CD14-positive monocyte (primary cell): ENCODE data around the gene GLS. TPM values are rescaled to one million over a fixed set of nuclear protein-coding genes. Genes with fewer than 3 reads are reported as not detected.
"Not testable (repeated sequence)": the region's sequence is repeated elsewhere in the genome, so short reads cannot be mapped to it uniquely, and the experiment has no call there.

Source experiments
- DNase-seq, 3 donors: peaks; one replicate each; pipeline ENCODE4 v3.0.0-alpha.2; 2011 to 2022
- H2AFZ ChIP-seq: 2 replicates; pipeline ENCODE4 v1.6.0; 2012; ENCODE audit warnings: mild to moderate bottlenecking, low read depth, low read length, inconsistent platforms; ENCODE audit not compliant: insufficient read depth, poor library complexity, severe bottlenecking
- H3K27ac ChIP-seq, 2 donors: 1 replicate in 1 of 2; 2 replicates in 1 of 2; pipeline ENCODE4 v1.5.1; 2012 to 2013; ENCODE audit warnings: low read length in 2 of 2, control low read depth in 1 of 2, inconsistent platforms in 1 of 2, low read depth in 1 of 2, mild to moderate bottlenecking in 1 of 2
- H3K27me3 ChIP-seq, 2 donors: one replicate each; pipeline versions ENCODE4 v1.6.0 to v1.6.1; 2011 to 2013; ENCODE audit warnings: low read length in 2 of 2; ENCODE audit not compliant: control insufficient read depth in 2 of 2, insufficient read depth in 2 of 2
- H3K36me3 ChIP-seq, 2 donors: replicated peaks in 1 of 2; 1 replicate in 1 of 2; 2 replicates in 1 of 2; pipeline versions ENCODE4 v1.5.1 to v1.6.1; 2012 to 2013; ENCODE audit warnings: low read length in 2 of 2, control low read depth in 1 of 2, inconsistent platforms in 1 of 2, mild to moderate bottlenecking in 1 of 2; ENCODE audit not compliant: insufficient read depth in 2 of 2, control insufficient read depth in 1 of 2
- H3K4me1 ChIP-seq, 2 donors: 1 replicate in 1 of 2; 2 replicates in 1 of 2; pipeline versions ENCODE4 v1.5.1 to v1.6.1; 2012 to 2013; ENCODE audit warnings: low read length in 2 of 2, control low read depth in 1 of 2, inconsistent platforms in 1 of 2, mild to moderate bottlenecking in 1 of 2, moderate library complexity in 1 of 2; ENCODE audit not compliant: insufficient read depth in 2 of 2, control insufficient read depth in 1 of 2
- H3K4me2 ChIP-seq: replicated peaks from 2 replicates; pipeline ENCODE3; 2012; ENCODE audit warnings: low read length, moderate library complexity, mild to moderate bottlenecking; ENCODE audit not compliant: poor library complexity, severe bottlenecking; ENCODE audit errors: extremely low read depth
- H3K4me3 ChIP-seq, 3 experiments: fragments of 200-600 bp in 1 of 3; sonication (generic) in 1 of 3; replicated peaks in 1 of 3; 1 replicate in 2 of 3; 2 replicates in 1 of 3; pipeline ENCODE4 v1.5.1; 2011 to 2013; ENCODE audit warnings: low read length in 3 of 3, mild to moderate bottlenecking in 3 of 3, control low read depth in 2 of 3, low read depth in 2 of 3, inconsistent platforms in 1 of 3, moderate library complexity in 1 of 3
- H3K79me2 ChIP-seq: 2 replicates; pipeline ENCODE4 v1.6.0; 2012; ENCODE audit warnings: mild to moderate bottlenecking, control low read depth, inconsistent platforms, low read length, moderate library complexity; ENCODE audit not compliant: insufficient read depth
- H3K9ac ChIP-seq: 2 replicates; pipeline ENCODE4 v1.6.0; 2017; ENCODE audit warnings: low read length, mild to moderate bottlenecking; ENCODE audit not compliant: insufficient read depth, poor library complexity, severe bottlenecking
- H3K9me3 ChIP-seq, 2 donors: replicated peaks in 1 of 2; 1 replicate in 1 of 2; 2 replicates in 1 of 2; pipeline versions ENCODE4 v1.5.1 to v1.6.1; 2012 to 2013; ENCODE audit warnings: low read length in 2 of 2, control low read depth in 1 of 2; ENCODE audit not compliant: control insufficient read depth in 1 of 2, insufficient read depth in 1 of 2
- H4K20me1 ChIP-seq: 2 replicates; pipeline ENCODE4 v1.6.0; 2012; ENCODE audit warnings: mild to moderate bottlenecking, low read length, control low read depth, moderate library complexity; ENCODE audit not compliant: insufficient read depth
- H3K27ac Mint-ChIP-seq, 7 donors: one replicate each; pipeline ENCODE4 v1.8.0; 2020; ENCODE audit warnings: mild to moderate bottlenecking in 7 of 7, mixed read lengths in 7 of 7, moderate library complexity in 6 of 7, inconsistent platforms in 2 of 7
- H3K27me3 Mint-ChIP-seq, 3 donors: one replicate each; pipeline ENCODE4 v1.8.0; 2021 to 2022; ENCODE audit warnings: low read depth in 3 of 3, mild to moderate bottlenecking in 3 of 3, mixed read lengths in 3 of 3, moderate library complexity in 3 of 3, inconsistent platforms in 1 of 3
- H3K36me3 Mint-ChIP-seq, 2 donors: one replicate each; pipeline ENCODE4 v1.8.0; 2020; ENCODE audit warnings: mixed read lengths in 2 of 2, inconsistent platforms in 1 of 2, mild to moderate bottlenecking in 1 of 2
- H3K4me1 Mint-ChIP-seq: one replicate; pipeline ENCODE4 v1.8.0; 2020; ENCODE audit warnings: mild to moderate bottlenecking, mixed read lengths
- H3K4me3 Mint-ChIP-seq, 2 donors: one replicate each; pipeline ENCODE4 v1.8.0; 2020; ENCODE audit warnings: mild to moderate bottlenecking in 2 of 2, mixed read lengths in 2 of 2, moderate library complexity in 1 of 2
- H3K9me3 Mint-ChIP-seq, 7 donors: one replicate each; pipeline ENCODE4 v1.8.0; 2020 to 2022; ENCODE audit warnings: mixed read lengths in 7 of 7, mild to moderate bottlenecking in 6 of 7, moderate library complexity in 6 of 7, inconsistent platforms in 2 of 7
- CTCF ChIP-seq: fragments of 200-600 bp; IDR thresholded peaks from one replicate; pipeline ENCODE4 v1.8.0; 2022; ENCODE audit warnings: antibody characterized with exemption, mild to moderate bottlenecking
- WGBS: methylation state at CpG from one replicate; pipeline ENCODE4 v1.1.5; 2013; ENCODE audit warnings: missing lambda C conversion rate; ENCODE audit not compliant: insufficient coverage; 5-methylcytosine and 5-hydroxymethylcytosine counted together
- intact Hi-C, 2 donors: fragments of 100-400 bp; cut with micrococcal nuclease; formaldehyde crosslinking; loops; one replicate each; pipeline versions ENCODE4 v1.15.0 to v1.15.1; 2023
- polyA plus RNA-seq, 3 donors: library from polyadenylated mRNA; depleted of rRNA in 1 of 3; unstranded in 2 of 3; stranded (reverse) in 1 of 3; fragments of 300-500 nt in 2 of 3; fragments of >200 nt in 1 of 3; fragmentation: Illumina TruSeq in 2 of 3; gene quantifications; 1 replicate in 2 of 3; 2 replicates in 1 of 3; pipeline ENCODE4 v1.2.3, GENCODE V29; 2012 to 2021

GLS gene
- polyA plus RNA-seq, 3 donors = 6.0 to 29.5 (median 9.0) TPM

- no peaks in the 10 kb centered on the region for H3K9me3 Mint-ChIP-seq
- no CpG with 5 or more reads among the region's 5 CpGs for WGBS
- Histone ChIP-seq H3K4me2 (peak overlapping the region; percentile 88), H3K79me2 (peaks cover 61% of the 10 kb centered on the region), H3K27ac (peak overlapping the region; percentile 89 to 95), H3K36me3 (no peaks in the 10 kb centered on the region), H4K20me1 (peaks cover 51% of the 10 kb centered on the region), H3K4me1 (peaks cover 23 to 35% of the 10 kb centered on the region in 2 donors), H2AFZ (peak overlapping the region; percentile 48), H3K9me3 (no peaks in the 10 kb centered on the region), H3K4me3 (peak overlapping the region; percentile 58 to 91 (median 66)), H3K9ac (peak overlapping the region; percentile 84), H3K27me3 (no peaks in the 10 kb centered on the region)
- intact Hi-C loops = loop anchor here in 1 of 2 donors (5.0 kb wide), 2 partner anchors 140 to 735 kb away; no protein-coding TSS in a partner anchor
- peaks cover 43% of the 10 kb centered on the region for H3K4me1 Mint-ChIP-seq
- no peaks in the 10 kb centered on the region for H3K27me3 Mint-ChIP-seq
- no peak for TF ChIP-seq CTCF
- H3K27ac Mint-ChIP-seq = peak overlapping the region; percentile 96 to 99 (median 98)
- peaks cover 3% of the 10 kb centered on the region in 2 donors for H3K36me3 Mint-ChIP-seq
- H3K4me3 Mint-ChIP-seq = peak overlapping the region; percentile 94 to 97
- no peak for DNase-seq
These were observed 1.8 kb downstream of the GLS start for GRCh38 chr2:190882411-190882766.

- Histone ChIP-seq H3K27me3 (no peaks in the 10 kb centered on the region), H3K4me2 (peak overlapping the region; percentile 88), H2AFZ (peak overlapping the region; percentile 48), H3K27ac (peak overlapping the region in 1 of 2 donors; percentile 95), H3K9me3 (no peaks in the 10 kb centered on the region), H3K4me1 (peaks cover 18 to 41% of the 10 kb centered on the region in 2 donors), H3K36me3 (no peaks in the 10 kb centered on the region), H3K9ac (peak overlapping the region; percentile 84), H3K79me2 (peaks cover 67% of the 10 kb centered on the region), H4K20me1 (peaks cover 57% of the 10 kb centered on the region), H3K4me3 (peak overlapping the region; percentile 58 to 91 (median 66))
- Mint-ChIP-seq H3K36me3 (peaks cover 3% of the 10 kb centered on the region in 2 donors), H3K9me3 (no peaks in the 10 kb centered on the region), H3K4me3 (peak overlapping the region; percentile 94 to 97), H3K4me1 (peaks cover 44% of the 10 kb centered on the region), H3K27ac (peak overlapping the region; percentile 96 to 99 (median 98)), H3K27me3 (no peaks in the 10 kb centered on the region)
- DNase-seq = peak in 2 of 3 donors; percentile 47 to 48
- 0% methylated on average over 3 of the region's 4 CpGs for WGBS
- no peak for TF ChIP-seq CTCF
- intact Hi-C loops = loop anchor here in 1 of 2 donors (5.0 kb wide), 2 partner anchors 139 to 734 kb away; no protein-coding TSS in a partner anchor
These were observed 2.4 kb downstream of the GLS start for GRCh38 chr2:190882856-190883582.

- H3K4me3 Mint-ChIP-seq, H3K36me3 Mint-ChIP-seq, intact Hi-C loops, DNase-seq, H3K9ac ChIP-seq, H3K36me3 ChIP-seq, H3K27me3 ChIP-seq, H3K4me2 ChIP-seq, H3K4me3 ChIP-seq, H3K27me3 Mint-ChIP-seq, H3K27ac ChIP-seq, H2AFZ ChIP-seq, H3K9me3 Mint-ChIP-seq, H3K27ac Mint-ChIP-seq, H3K9me3 ChIP-seq: not testable (repeated sequence)
- Histone ChIP-seq H3K4me1 (peaks cover 13 to 38% of the 10 kb centered on the region in 2 donors), H3K79me2 (peaks cover 93% of the 10 kb centered on the region), H4K20me1 (peaks cover 84% of the 10 kb centered on the region)
- no CpG with 5 or more reads among the region's 6 CpGs for WGBS
- H3K4me1 Mint-ChIP-seq = peaks cover 52% of the 10 kb centered on the region
These were observed 5.2 kb downstream of the GLS start for GRCh38 chr2:190885844-190886243.
